ENCODE results near the gene RNF26. TPM values are rescaled to one million over a fixed set of nuclear protein-coding genes. Genes with fewer than 3 reads are reported as not detected.
"Not testable (repeated sequence)": the region's sequence is repeated elsewhere in the genome, so short reads cannot be mapped to it uniquely, and the experiment has no call there.

RNF26 gene
- polyA plus RNA-seq, 1 donor: 25.2 TPM

DNA sequence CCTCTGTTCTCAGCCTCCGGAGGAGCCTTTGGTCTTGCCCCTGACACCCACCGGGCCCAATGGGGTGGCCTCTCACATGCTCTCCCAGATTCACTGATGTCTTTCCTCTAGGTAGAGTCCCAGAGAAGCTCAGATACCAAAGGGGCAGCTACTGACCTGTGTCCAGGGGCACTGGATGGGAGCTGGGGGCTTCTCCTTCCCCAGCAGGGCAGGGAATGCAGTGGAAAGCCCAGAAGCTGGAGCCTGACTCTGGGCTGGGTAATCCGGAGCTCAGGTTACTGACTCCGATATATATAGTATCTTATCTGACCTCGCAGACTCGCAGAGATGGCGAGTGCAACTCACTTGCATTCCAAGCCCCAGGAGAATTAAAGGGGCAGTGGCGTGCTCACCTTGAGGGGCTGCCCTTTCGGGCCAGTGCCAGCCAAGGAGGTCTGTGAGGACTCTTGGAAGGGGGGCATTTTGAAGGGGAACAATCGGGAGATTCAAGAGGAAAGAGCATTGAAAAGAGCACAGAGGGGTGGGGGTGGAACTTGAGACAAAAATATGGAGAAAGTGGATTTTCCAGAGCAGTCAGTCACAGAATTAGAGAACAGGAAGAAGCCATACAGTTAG is 44.6 kb downstream of the RNF26 start:
- WGBS (ENCODE audit: insufficient coverage, low lambda C conversion rate): 70% methylated on average over 1 of the region's 10 CpGs
- Histone ChIP-seq H3K4me1 (ENCODE audit: control insufficient read depth, insufficient read depth, low read length) (peaks cover 15% of the 10 kb centered on the region), H3K4me3 (ENCODE audit: low read length) (no peak overlapping the region), H3K9me3 (ENCODE audit: control insufficient read depth, low read depth, low read length) (no peaks in the 10 kb centered on the region), H3K27ac (ENCODE audit: low read length) (no peak overlapping the region), H3K36me3 (ENCODE audit: control insufficient read depth, insufficient read depth, low read length) (no peaks in the 10 kb centered on the region), H3K27me3 (ENCODE audit: control insufficient read depth, insufficient read depth, low read length) (peaks cover 19% of the 10 kb centered on the region)
- DNase-seq: no peak

DNA sequence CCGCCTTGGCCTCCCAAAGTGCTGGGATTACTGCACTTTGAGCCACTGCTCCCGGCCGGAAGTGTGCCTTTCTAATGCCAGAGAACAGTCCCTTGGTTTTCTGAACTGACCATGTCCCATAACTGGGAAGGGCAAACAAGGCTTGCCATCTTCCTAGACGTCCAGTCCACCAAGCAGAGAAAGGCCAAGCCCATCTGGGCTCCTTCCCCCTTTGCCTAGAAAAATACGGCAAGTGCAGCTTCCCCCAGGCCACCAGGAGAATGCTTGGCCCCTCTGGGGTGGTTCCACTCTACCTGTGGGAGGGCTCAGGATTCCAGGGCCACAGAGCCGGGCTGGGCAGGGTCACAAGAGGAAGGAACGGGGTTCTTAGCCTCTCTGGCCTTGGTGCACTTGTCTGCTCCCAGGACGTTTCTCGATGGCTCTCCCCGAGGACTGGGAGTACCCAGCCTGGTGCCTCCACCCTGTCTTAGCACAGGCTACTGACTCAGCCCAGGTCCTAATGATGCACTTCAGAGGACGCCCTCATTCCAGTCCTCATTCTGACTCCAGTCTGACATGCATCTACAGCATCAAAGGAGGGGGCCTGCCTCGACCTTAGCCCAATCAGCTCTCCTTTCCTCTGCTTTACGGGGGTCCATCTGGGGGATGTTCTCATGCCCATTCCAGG is 46.0 kb downstream of the RNF26 start:
- no peak for DNase-seq
- Histone ChIP-seq H3K9me3 (ENCODE audit: control insufficient read depth, low read depth, low read length) (no peaks in the 10 kb centered on the region), H3K27me3 (ENCODE audit: control insufficient read depth, insufficient read depth, low read length) (peaks cover 19% of the 10 kb centered on the region), H3K4me3 (ENCODE audit: low read length) (no peak overlapping the region), H3K36me3 (ENCODE audit: control insufficient read depth, insufficient read depth, low read length) (no peaks in the 10 kb centered on the region), H3K4me1 (ENCODE audit: control insufficient read depth, insufficient read depth, low read length) (peaks cover 14% of the 10 kb centered on the region), H3K27ac (ENCODE audit: low read length) (no peak overlapping the region)
- no CpG with 5 or more reads among the region's 13 CpGs for WGBS (ENCODE audit: insufficient coverage, low lambda C conversion rate)

DNA sequence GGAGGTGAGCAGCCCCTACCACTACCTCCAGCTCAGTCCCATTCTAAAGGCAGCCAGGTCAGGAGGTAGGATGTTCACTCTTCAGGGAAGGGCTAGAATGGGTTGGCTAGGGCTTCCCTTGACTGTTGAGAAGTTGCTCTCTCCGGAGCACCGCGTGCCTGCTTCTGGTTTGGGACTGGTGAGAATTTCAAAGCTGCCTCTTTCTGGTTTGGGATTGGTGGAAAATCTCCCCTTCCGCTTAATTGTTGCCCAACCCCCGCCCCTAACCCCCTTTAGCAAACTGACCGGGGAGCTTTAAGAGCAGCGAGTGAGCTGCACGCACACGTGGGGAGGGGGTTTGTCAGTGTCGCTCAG is 46.5 kb downstream of the RNF26 start:
- Histone ChIP-seq H3K27me3 (ENCODE audit: control insufficient read depth, insufficient read depth, low read length) (peaks cover 19% of the 10 kb centered on the region), H3K4me3 (ENCODE audit: low read length) (peak overlapping the region; percentile 51), H3K27ac (ENCODE audit: low read length) (no peak overlapping the region), H3K36me3 (ENCODE audit: control insufficient read depth, insufficient read depth, low read length) (no peaks in the 10 kb centered on the region), H3K9me3 (ENCODE audit: control insufficient read depth, low read depth, low read length) (no peaks in the 10 kb centered on the region), H3K4me1 (ENCODE audit: control insufficient read depth, insufficient read depth, low read length) (peaks cover 14% of the 10 kb centered on the region)
- no CpG with 5 or more reads among the region's 10 CpGs for WGBS (ENCODE audit: insufficient coverage, low lambda C conversion rate)
- DNase-seq: no peak

DNA sequence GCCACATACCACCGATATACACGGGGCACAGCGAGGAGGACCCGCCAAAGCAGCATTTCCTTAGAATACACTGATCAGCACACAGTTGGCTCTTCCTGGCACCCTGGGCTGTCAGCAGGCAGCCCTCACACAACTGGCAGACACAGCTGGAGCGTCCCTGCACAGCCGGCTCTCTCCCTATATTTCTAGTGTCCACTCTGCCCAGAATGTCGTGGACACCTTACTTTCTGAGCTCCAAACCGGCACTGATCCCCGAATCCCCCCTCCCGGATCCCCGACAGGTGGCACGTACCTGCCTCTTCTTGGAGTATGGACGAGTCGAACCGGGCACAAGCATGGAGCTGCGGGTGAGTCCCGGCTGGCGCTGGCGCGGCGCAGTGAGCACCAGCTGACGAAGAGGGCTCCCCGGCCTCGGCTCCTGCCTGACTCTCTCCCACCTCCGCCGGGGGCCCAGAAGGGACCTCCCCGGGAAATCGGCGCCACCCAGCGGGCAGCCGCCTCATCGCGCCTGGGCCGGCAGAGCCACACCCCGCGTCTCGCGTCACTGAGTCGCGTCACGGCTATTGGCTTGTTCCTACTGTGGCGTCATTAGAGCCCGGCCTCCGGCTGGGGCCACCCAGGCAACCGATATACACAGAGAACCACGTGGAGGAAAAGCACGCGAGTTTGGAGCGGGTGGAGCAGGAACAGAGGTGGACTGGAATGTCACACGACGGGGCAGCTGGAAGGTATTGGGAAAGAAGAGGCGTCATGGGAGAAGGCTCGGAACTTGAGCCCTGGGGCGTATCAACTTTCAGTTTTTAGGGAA is 47.1 kb downstream of the RNF26 start, which contains the start of gene USP2:
Gene USP2, minus strand, starts transcription at position 510 of the 808 bp plus-strand sequence. CDS start 8,210 bp downstream, outside the sequence.
- peak; percentile 98 to 99 for DNase-seq
- H3K27me3 ChIP-seq (ENCODE audit: control insufficient read depth, insufficient read depth, low read length): peaks cover 19% of the 10 kb centered on the region
- no peaks in the 10 kb centered on the region for H3K9me3 ChIP-seq (ENCODE audit: control insufficient read depth, low read depth, low read length)
- H3K36me3 ChIP-seq (ENCODE audit: control insufficient read depth, insufficient read depth, low read length): no peaks in the 10 kb centered on the region
- WGBS (ENCODE audit: insufficient coverage, low lambda C conversion rate): no CpG with 5 or more reads among the region's 54 CpGs
- H3K4me1 ChIP-seq (ENCODE audit: control insufficient read depth, insufficient read depth, low read length): peaks cover 14% of the 10 kb centered on the region
- peak within 1 kb of the TSS; percentile 10 for H3K27ac ChIP-seq (ENCODE audit: low read length)
- peak within 1 kb of the TSS; percentile 51 for H3K4me3 ChIP-seq (ENCODE audit: low read length)

DNA sequence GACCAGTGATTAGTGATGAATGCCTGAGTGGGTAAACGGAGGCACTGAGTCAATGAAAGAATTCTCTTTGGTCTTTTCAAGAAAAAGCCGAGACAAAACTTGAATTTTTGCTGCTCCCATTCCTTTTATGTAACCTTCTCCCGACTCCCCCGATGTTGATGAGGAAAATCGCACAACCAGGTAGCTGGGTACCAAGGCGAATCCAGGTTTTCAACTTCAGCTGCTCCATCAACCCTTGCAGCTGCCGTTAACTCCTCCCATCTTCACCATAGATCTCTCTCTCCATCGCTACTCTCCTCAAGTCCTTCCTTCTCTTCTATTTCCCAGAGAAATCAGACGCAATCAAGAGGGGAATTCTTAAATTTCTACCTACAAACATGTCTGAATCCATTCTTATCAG is 47.8 kb downstream of the RNF26 start:
- no peaks in the 10 kb centered on the region for H3K36me3 ChIP-seq (ENCODE audit: control insufficient read depth, insufficient read depth, low read length)
- no peak overlapping the region for H3K27ac ChIP-seq (ENCODE audit: low read length)
- H3K27me3 ChIP-seq (ENCODE audit: control insufficient read depth, insufficient read depth, low read length): peaks cover 19% of the 10 kb centered on the region
- no peaks in the 10 kb centered on the region for H3K9me3 ChIP-seq (ENCODE audit: control insufficient read depth, low read depth, low read length)
- WGBS (ENCODE audit: insufficient coverage, low lambda C conversion rate): 13% methylated on average over 3 of the region's 9 CpGs
- DNase-seq: no peak
- H3K4me3 ChIP-seq (ENCODE audit: low read length): peak overlapping the region; percentile 51
- H3K4me1 ChIP-seq (ENCODE audit: control insufficient read depth, insufficient read depth, low read length): peaks cover 14% of the 10 kb centered on the region

DNA sequence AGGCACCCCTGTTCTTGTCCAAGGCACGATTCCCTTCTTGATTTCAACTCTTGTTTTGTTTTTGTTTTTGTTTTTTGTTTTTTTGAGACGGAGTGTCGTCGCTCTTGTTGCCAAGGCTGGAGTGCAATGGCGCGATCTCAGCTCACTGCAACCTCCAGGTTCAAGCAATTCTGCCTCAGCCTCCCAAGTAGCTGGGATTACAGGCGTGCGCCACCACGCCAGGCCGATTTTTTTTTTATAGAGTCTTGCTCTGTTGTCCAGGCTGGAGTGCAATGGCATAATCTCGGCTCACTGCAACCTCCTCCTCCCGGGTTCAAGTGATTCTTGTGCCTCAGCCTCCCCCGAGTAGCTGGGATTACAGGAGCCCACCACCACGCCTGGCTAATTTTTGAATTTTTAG is 48.2 kb downstream of the RNF26 start:
- Histone ChIP-seq H3K4me1 (ENCODE audit: control insufficient read depth, insufficient read depth, low read length) (peaks cover 14% of the 10 kb centered on the region), H3K27me3 (ENCODE audit: control insufficient read depth, insufficient read depth, low read length) (peaks cover 19% of the 10 kb centered on the region)
- not testable (repeated sequence) for H3K36me3 ChIP-seq (ENCODE audit: control insufficient read depth, insufficient read depth, low read length); H3K9me3 ChIP-seq (ENCODE audit: control insufficient read depth, low read depth, low read length); H3K4me3 ChIP-seq (ENCODE audit: low read length); H3K27ac ChIP-seq (ENCODE audit: low read length); DNase-seq
- WGBS (ENCODE audit: insufficient coverage, low lambda C conversion rate): 80% methylated on average over 1 of the region's 14 CpGs

DNA sequence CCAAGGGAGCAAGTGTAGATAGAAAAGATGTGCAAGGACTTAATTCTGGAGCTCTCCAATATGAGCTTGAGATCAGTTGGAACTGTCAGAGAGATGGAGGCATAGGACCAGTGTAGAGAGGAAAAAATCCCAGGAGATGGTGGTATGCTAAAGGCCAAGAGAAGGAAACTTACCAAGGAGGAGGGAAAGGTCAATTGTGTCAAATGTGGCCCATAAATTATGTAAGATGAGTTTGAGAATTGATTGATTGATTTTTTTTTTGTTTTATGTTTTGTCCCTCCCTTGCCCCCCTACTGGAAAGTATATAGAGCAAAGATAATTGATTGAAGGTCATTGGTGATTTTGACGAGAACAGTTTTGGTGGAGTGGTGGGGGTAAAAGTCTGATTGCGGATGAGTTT is 50.0 kb downstream of the RNF26 start:
- 82% methylated on average over 2 of the region's 2 CpGs for WGBS (ENCODE audit: insufficient coverage, low lambda C conversion rate)

More for the DNA sequence above, 50.0 kb downstream of the RNF26 start:
- DNase-seq: no peak
- Histone ChIP-seq H3K27ac (ENCODE audit: low read length) (no peak overlapping the region), H3K9me3 (ENCODE audit: control insufficient read depth, low read depth, low read length) (no peaks in the 10 kb centered on the region), H3K27me3 (ENCODE audit: control insufficient read depth, insufficient read depth, low read length) (peaks cover 19% of the 10 kb centered on the region), H3K36me3 (ENCODE audit: control insufficient read depth, insufficient read depth, low read length) (no peaks in the 10 kb centered on the region), H3K4me3 (ENCODE audit: low read length) (no peak overlapping the region), H3K4me1 (ENCODE audit: control insufficient read depth, insufficient read depth, low read length) (peaks cover 14% of the 10 kb centered on the region)

Other genes starting within 250 kb of the RNF26 start
- gene HMBS, start 249.6 kb upstream of the RNF26 start, polyA plus RNA-seq: 25.3 TPM
- gene DPAGT1, start 232.7 kb upstream of the RNF26 start, polyA plus RNA-seq: 51.1 TPM
- 18.1 TPM for gene C2CD2L, start 227.2 kb upstream of the RNF26 start, polyA plus RNA-seq
- 40.2 TPM for gene HINFP, start 212.9 kb upstream of the RNF26 start, polyA plus RNA-seq
- gene ABCG4, start 185.5 kb upstream of the RNF26 start, polyA plus RNA-seq: 1.2 TPM
- 10.4 TPM for gene NLRX1, start 165.8 kb upstream of the RNF26 start, polyA plus RNA-seq
- 64.1 TPM for gene NHERF4, start 149.1 kb upstream of the RNF26 start, polyA plus RNA-seq
- gene CBL, start 128.2 kb upstream of the RNF26 start, polyA plus RNA-seq: 12.7 TPM
- 50.4 TPM for gene MCAM, start 17.4 kb upstream of the RNF26 start, polyA plus RNA-seq
- 19.5 TPM for gene C1QTNF5, start 6.4 kb downstream of the RNF26 start, polyA plus RNA-seq
- gene MFRP, start 12.2 kb downstream of the RNF26 start, polyA plus RNA-seq: 0.01 TPM
- 4.2 TPM for gene USP2, start 47.2 kb downstream of the RNF26 start, polyA plus RNA-seq
- gene THY1, start 88.6 kb downstream of the RNF26 start, polyA plus RNA-seq: 44.4 TPM